Memory B cell (primary cell): Measurements from ENCODE around the gene CHAC2.
"Not testable (repeated sequence)": the region's sequence is repeated elsewhere in the genome, so short reads cannot be mapped to it uniquely, and the experiment has no call there.

ENCODE experiments used
- ATAC-seq: fragments of 150-1000 bp; cut with Tn5 transposase; 2 replicates; pipeline ENCODE4 v1.10.0; 2021; ENCODE audit warnings: low read depth, mild to moderate bottlenecking, moderate library complexity
- DNase-seq, 2 donors: peaks; one replicate each; pipeline ENCODE4 v3.0.0; 2022; ENCODE audit warnings: low spot score in 2 of 2
- H3K27ac Mint-ChIP-seq: one replicate; pipeline ENCODE4 v1.8.0; 2022; ENCODE audit warnings: mild to moderate bottlenecking, moderate library complexity, mixed read lengths
- H3K27me3 Mint-ChIP-seq: one replicate; pipeline ENCODE4 v1.8.0; 2022; ENCODE audit warnings: mixed read lengths
- H3K36me3 Mint-ChIP-seq: one replicate; pipeline ENCODE4 v1.8.0; 2022; ENCODE audit warnings: mild to moderate bottlenecking, mixed read lengths
- H3K4me1 Mint-ChIP-seq: one replicate; pipeline ENCODE4 v1.8.0; 2022; ENCODE audit warnings: mixed read lengths
- H3K4me3 Mint-ChIP-seq: one replicate; pipeline ENCODE4 v1.8.0; 2022; ENCODE audit warnings: mild to moderate bottlenecking, moderate library complexity, mixed read lengths
- H3K9me3 Mint-ChIP-seq: one replicate; pipeline ENCODE4 v1.8.0; 2022; ENCODE audit warnings: mixed read lengths

CHAC2 gene

GRCh38 chr2:53786705-53787613 is 19.4 kb downstream of the CHAC2 start, which contains the start of the genes ASB3 and ERLEC1:
Gene ASB3, minus strand, starts transcription at chr2:53786953. Its CDS starts 21,381 bp downstream, at chr2:53765572.
Gene ERLEC1, plus strand, starts transcription at chr2:53787044. Its CDS starts 167 bp downstream, at chr2:53787211.
- peaks cover 26% of the 10 kb centered on the region for H3K4me1 Mint-ChIP-seq
- DNase-seq (peak; percentile 79 to 81), ATAC-seq (peak; percentile 92)
- H3K36me3 Mint-ChIP-seq, result peaks cover 6% of the 10 kb centered on the region
- H3K27ac Mint-ChIP-seq, result peak within 1 kb of the TSS; percentile 95
- peak within 1 kb of the TSS; percentile 99 for H3K4me3 Mint-ChIP-seq
- no peaks in the 10 kb centered on the region for H3K27me3 Mint-ChIP-seq
- H3K9me3 Mint-ChIP-seq, result no peaks in the 10 kb centered on the region

DNA sequence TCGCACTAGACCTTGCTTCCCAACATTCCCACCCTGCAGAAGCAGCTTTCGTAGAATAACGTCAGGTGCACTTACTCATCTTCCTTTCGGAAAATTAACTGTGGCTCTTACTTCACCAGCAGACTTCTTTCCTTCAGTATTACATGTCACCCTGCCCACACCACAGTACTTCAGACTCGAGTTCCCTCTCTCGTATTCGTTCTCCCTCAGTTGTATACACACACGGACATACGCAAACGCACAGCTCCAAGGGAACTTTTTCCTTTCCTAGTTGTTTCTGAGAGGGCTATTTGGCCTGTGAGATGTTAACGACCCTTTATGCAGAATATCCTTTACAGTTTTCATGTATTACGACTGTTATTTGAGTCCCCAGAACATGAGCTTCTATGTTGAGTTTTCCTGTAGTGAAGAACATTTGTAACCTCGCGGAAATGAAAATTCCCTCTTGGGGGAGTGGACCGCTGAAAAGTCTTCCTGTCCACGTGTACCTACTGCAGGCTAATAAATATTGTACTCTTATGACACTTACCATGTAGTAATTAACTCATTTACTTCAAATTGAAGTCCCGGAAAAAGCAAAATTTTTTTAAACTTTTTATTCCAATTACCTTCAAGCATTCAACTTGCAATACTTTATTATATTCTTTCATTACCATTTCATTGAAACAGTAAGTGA is 20.1 kb downstream of the CHAC2 start:
- Mint-ChIP-seq H3K27ac (peak overlapping the region; percentile 95), H3K4me3 (peak overlapping the region; percentile 99), H3K36me3 (peaks cover 4% of the 10 kb centered on the region), H3K27me3 (no peaks in the 10 kb centered on the region), H3K4me1 (peaks cover 24% of the 10 kb centered on the region), H3K9me3 (no peaks in the 10 kb centered on the region)
- DNase-seq, result no peak
- no peak for ATAC-seq

DNA sequence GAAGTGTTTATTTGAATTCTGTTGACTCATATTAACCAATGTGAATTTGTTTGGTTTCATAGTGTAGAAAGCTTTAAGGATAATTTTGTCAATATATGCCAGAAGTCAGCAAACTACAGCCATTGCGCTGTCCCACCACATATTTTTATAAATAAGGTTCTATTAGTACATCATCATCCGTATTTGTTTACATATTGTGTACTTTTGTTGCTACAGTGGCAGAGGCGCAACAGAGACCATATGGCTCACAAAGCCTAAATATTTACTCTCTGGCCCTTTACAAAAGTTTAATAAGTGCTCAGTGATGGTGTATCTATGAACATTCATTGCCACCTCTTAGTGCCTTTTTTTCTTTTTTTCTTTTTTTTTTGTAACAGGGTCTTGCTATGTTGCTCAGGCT is 25.7 kb downstream of the CHAC2 start:
- no peak overlapping the region for H3K4me3 Mint-ChIP-seq
- no peak for ATAC-seq
- H3K36me3 Mint-ChIP-seq, result peaks cover 3% of the 10 kb centered on the region

DNA sequence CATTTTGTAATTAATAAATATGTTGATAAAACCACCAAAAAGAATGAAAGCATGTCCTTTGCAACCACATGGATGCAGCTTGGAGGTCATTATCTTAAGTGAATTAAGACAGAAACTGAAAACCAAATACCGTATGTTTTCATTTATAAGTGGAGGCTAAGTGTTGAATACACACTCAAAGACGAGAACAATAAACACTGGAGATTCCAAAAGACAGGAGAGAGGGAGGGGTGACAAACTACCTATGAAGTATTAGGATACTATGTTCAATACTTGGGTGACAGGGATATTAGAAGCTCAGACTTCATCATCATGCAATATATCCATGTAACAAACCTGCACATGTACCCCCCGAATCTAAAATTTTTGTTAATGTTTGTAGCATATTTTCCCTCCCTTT is 26.2 kb downstream of the CHAC2 start:
- ATAC-seq (no peak), DNase-seq (no peak)
- Mint-ChIP-seq H3K4me3 (no peak overlapping the region), H3K9me3 (no peaks in the 10 kb centered on the region), H3K4me1 (peaks cover 3% of the 10 kb centered on the region), H3K27ac (no peak overlapping the region), H3K36me3 (peaks cover 3% of the 10 kb centered on the region), H3K27me3 (no peaks in the 10 kb centered on the region)

More for the DNA sequence above, 25.7 kb downstream of the CHAC2 start:
- DNase-seq, result no peak
- no peaks in the 10 kb centered on the region for H3K9me3 Mint-ChIP-seq
- H3K4me1 Mint-ChIP-seq, result peaks cover 3% of the 10 kb centered on the region
- H3K27me3 Mint-ChIP-seq, result no peaks in the 10 kb centered on the region
- H3K27ac Mint-ChIP-seq, result no peak overlapping the region

DNA sequence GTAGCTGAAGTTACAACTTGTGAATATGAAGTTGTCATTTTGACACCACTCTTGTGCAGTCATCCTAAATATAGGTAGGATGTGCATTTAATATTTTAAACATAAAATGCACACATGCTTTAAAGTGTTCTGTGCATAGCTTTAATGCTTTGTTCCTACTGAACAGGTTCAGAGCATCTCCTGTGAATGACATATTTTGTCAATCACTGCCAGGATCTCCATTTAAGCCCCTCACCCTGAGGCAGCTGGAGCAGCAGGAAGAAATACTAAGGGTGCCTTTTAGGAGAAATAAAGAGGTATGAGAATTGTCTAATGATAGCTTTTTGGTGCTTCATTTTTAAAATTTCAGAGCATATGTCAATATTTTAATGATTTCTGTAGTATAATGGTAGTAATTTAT is 33.9 kb downstream of the CHAC2 start:
- Mint-ChIP-seq H3K4me1 (no peaks in the 10 kb centered on the region), H3K9me3 (no peaks in the 10 kb centered on the region), H3K27me3 (no peaks in the 10 kb centered on the region), H3K27ac (no peak overlapping the region), H3K36me3 (peaks cover 19% of the 10 kb centered on the region), H3K4me3 (no peak overlapping the region)
- ATAC-seq (no peak), DNase-seq (no peak)

- Mint-ChIP-seq H3K36me3 (peaks cover 22% of the 10 kb centered on the region), H3K4me3 (no peak overlapping the region), H3K4me1 (no peaks in the 10 kb centered on the region), H3K9me3 (no peaks in the 10 kb centered on the region), H3K27me3 (no peaks in the 10 kb centered on the region), H3K27ac (no peak overlapping the region)
- ATAC-seq, result no peak
- DNase-seq, result no peak
These were observed 35.1 kb downstream of the CHAC2 start for GRCh38 chr2:53802617-53803151.

GRCh38 chr2:53811601-53812000 is 44.0 kb downstream of the CHAC2 start:
- Mint-ChIP-seq H3K27me3 (no peaks in the 10 kb centered on the region), H3K27ac (no peak overlapping the region), H3K9me3 (no peaks in the 10 kb centered on the region), H3K4me3 (no peak overlapping the region), H3K36me3 (peaks cover 35% of the 10 kb centered on the region), H3K4me1 (no peaks in the 10 kb centered on the region)
- no peak for DNase-seq
- ATAC-seq, result no peak

DNA sequence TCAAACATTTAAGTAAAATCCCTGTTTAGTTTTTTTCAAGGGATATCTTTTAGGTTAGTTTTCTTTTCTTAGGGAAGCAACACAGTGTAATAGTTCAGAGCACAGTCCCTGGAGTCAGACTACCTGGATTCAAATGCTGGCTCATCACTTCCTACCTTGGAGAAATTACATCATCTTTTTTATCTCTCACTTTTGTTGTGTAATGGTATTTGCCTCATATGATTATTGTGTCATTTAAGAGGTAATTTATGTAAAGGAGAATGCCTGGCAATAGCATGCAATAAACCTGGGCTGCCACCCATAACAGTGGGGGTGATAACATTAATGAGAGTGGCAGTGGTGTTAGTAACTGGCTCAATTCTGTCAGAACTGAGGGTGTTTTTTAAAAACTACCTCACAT is 45.5 kb downstream of the CHAC2 start:
- H3K9me3 Mint-ChIP-seq, result no peaks in the 10 kb centered on the region
- H3K4me3 Mint-ChIP-seq, result no peak overlapping the region
- no peak for DNase-seq
- H3K27me3 Mint-ChIP-seq, result no peaks in the 10 kb centered on the region
- peaks cover 42% of the 10 kb centered on the region for H3K36me3 Mint-ChIP-seq
- no peaks in the 10 kb centered on the region for H3K4me1 Mint-ChIP-seq
- no peak overlapping the region for H3K27ac Mint-ChIP-seq
- ATAC-seq, result no peak

DNA sequence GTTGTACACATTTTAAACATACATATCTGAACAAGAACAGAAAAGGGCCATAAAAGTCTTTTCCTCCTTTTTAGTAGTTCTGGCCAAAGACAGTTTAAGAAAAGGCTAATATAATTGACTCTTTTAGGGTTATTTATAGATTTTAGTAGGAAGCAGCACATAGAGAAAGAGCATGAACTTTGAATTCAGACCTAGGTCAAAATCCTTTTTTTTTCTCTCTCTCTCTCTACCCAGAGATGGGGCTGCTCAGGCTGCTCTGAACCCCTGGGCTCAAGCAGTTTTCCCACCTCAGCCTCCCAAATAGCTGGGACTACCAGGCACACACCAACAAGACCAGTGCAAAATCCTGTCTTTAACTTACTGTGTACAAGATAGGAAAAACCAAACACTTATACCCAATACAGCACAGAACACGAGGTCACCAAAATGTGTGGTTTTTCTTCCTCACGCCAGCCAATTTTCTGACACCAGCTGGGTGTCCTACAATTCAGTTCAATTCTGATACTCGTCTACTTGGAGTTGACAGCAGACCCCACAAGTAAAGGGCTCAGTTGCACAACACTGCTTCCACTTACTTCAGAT is 51.3 kb downstream of the CHAC2 start:
- no peak overlapping the region for H3K27ac Mint-ChIP-seq
- ATAC-seq (no peak), DNase-seq (no peak)
- no peak overlapping the region for H3K4me3 Mint-ChIP-seq
- H3K36me3 Mint-ChIP-seq, result peaks cover 25% of the 10 kb centered on the region
- H3K9me3 Mint-ChIP-seq, result no peaks in the 10 kb centered on the region
- no peaks in the 10 kb centered on the region for H3K4me1 Mint-ChIP-seq
- H3K27me3 Mint-ChIP-seq, result no peaks in the 10 kb centered on the region

DNA sequence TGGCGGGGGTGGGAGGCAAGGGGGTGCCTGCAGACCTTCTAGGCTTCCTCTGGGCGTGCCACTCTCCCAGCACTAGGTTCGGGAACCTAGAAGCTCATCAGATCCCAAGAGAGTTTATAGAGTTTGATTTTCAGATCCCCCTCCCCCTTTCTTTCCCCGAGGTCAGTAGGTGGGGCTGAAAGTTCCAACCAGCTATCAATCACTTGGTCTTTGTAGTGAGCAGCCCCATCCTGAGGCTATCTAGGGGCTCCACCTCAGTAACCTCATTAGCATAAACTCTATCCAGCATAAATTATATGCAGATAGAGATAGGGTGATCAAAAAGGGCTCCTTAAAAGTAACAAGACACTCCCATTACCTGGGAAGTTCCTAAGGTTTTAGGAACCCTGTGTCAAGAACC is 52.0 kb downstream of the CHAC2 start:
- no peaks in the 10 kb centered on the region for H3K4me1 Mint-ChIP-seq
- H3K4me3 Mint-ChIP-seq, result no peak overlapping the region
- DNase-seq (no peak), ATAC-seq (no peak)
- H3K36me3 Mint-ChIP-seq, result peaks cover 24% of the 10 kb centered on the region
- H3K27me3 Mint-ChIP-seq, result no peaks in the 10 kb centered on the region
- H3K27ac Mint-ChIP-seq, result no peak overlapping the region
- H3K9me3 Mint-ChIP-seq, result no peaks in the 10 kb centered on the region

GRCh38 chr2:53820048-53820447 is 52.4 kb downstream of the CHAC2 start:
- H3K27me3 Mint-ChIP-seq, result no peaks in the 10 kb centered on the region
- no peak for ATAC-seq
- H3K27ac Mint-ChIP-seq, result peak overlapping the region; percentile 11
- H3K4me3 Mint-ChIP-seq, result no peak overlapping the region
- no peaks in the 10 kb centered on the region for H3K4me1 Mint-ChIP-seq
- no peak for DNase-seq
- H3K9me3 Mint-ChIP-seq, result no peaks in the 10 kb centered on the region
- H3K36me3 Mint-ChIP-seq, result peaks cover 23% of the 10 kb centered on the region

DNA sequence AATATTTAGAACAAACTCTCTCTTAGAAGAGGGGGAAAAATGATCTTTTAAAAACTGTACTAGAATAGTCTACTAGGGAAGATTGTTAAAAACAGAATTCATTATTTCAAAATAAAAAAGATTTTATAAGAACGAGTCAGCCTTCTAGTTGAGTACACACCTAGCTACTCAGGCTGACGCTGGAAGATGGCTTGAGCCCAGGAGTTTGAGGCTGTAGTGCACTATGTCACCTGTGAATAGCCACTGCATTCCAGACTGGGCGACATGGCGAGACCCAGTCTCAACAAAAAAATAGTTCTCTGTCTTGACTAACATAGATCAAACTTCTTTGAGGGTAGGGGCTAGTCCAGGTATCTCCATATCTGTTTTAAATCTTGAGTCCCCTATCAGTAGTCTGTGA is 53.1 kb downstream of the CHAC2 start:
- Mint-ChIP-seq H3K27me3 (no peaks in the 10 kb centered on the region), H3K4me3 (no peak overlapping the region), H3K4me1 (no peaks in the 10 kb centered on the region), H3K36me3 (peaks cover 19% of the 10 kb centered on the region), H3K27ac (peak overlapping the region; percentile 11), H3K9me3 (no peaks in the 10 kb centered on the region)
- DNase-seq, result no peak
- no peak for ATAC-seq

DNA sequence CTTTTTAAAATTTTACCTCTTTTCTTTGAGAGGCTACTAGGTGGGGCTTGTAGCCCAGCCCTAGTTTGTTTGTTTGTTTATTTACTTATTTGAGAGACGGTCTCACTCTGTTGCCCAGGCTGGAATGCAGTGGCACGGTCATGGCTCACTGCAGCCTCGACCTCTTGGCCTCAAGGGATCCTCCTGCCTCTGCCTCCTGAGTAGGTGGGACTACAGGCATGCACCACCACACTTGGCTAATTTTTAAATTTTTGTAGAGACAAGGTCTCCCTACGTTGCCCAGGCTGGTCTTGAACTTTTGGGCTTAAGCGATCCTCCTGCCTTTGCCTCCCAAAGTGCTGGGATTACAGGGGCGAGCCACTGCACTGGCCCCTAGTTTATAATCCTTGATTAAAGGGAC is 54.2 kb downstream of the CHAC2 start:
- Mint-ChIP-seq H3K27ac (no peak overlapping the region), H3K9me3 (no peaks in the 10 kb centered on the region), H3K27me3 (no peaks in the 10 kb centered on the region), H3K4me1 (no peaks in the 10 kb centered on the region), H3K4me3 (no peak overlapping the region), H3K36me3 (peaks cover 16% of the 10 kb centered on the region)
- ATAC-seq (no peak), DNase-seq (no peak)

GRCh38 chr2:53823639-53824038 is 56.0 kb downstream of the CHAC2 start:
- H3K9me3 Mint-ChIP-seq, DNase-seq, ATAC-seq, H3K27ac Mint-ChIP-seq, H3K27me3 Mint-ChIP-seq, H3K4me1 Mint-ChIP-seq, H3K4me3 Mint-ChIP-seq: not testable (repeated sequence)
- peaks cover 17% of the 10 kb centered on the region for H3K36me3 Mint-ChIP-seq
